Measurements from ENCODE around the gene AMFR.

DNA sequence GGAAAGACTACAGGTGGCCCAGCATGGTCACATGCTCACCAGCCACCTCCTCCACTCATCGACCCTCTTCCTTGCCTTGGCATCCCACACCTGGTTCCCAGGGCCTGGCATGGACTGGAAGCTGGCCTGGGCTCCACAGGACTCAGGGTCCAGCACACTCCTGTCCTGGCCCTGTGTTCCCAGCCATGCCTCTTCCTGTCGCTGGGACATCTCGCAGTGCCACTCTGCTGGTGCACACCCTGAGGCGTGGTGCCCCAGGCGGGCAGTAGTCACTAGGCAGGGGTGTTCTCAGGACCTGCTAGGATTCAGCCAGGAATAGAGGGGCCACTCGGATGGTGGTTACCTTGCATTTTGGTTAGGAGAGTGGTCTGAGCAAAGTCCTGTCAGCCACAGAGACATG lies 99.4 kb downstream of the AMFR start:
- TF ChIP-seq POLR2A (IDR thresholded peaks at IDR 0.05): no peak
- TF ChIP-seq, protein P1, sequence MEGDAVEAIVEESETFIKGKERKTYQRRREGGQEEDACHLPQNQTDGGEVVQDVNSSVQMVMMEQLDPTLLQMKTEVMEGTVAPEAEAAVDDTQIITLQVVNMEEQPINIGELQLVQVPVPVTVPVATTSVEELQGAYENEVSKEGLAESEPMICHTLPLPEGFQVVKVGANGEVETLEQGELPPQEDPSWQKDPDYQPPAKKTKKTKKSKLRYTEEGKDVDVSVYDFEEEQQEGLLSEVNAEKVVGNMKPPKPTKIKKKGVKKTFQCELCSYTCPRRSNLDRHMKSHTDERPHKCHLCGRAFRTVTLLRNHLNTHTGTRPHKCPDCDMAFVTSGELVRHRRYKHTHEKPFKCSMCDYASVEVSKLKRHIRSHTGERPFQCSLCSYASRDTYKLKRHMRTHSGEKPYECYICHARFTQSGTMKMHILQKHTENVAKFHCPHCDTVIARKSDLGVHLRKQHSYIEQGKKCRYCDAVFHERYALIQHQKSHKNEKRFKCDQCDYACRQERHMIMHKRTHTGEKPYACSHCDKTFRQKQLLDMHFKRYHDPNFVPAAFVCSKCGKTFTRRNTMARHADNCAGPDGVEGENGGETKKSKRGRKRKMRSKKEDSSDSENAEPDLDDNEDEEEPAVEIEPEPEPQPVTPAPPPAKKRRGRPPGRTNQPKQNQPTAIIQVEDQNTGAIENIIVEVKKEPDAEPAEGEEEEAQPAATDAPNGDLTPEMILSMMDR (IDR thresholded peaks at IDR 0.05 in 8 of 11, conservative IDR thresholded peaks at IDR 0.05 in 3 of 11): no peak

All from spleen (tissue), 7 donors.